HepG2 (cell line): ENCODE data around the gene GNG7. TPM values are rescaled to one million over a fixed set of nuclear protein-coding genes. Genes with fewer than 3 reads are reported as not detected.

Source experiments
- HCFC1 ChIP-seq: fragments of 150-350 bp; IDR thresholded peaks from 2 replicates; pipeline ENCODE4 v1.6.1; 2014; ENCODE audit warnings: low read depth, low read length
- HMGA1 ChIP-seq: sonication (generic); formaldehyde crosslinking; conservative IDR thresholded peaks from 2 replicates; pipeline ENCODE4 v1.4.0; 2020; ENCODE audit warnings: missing genetic modification reagents
- NR1H2 ChIP-seq: sonication (generic); formaldehyde crosslinking; IDR thresholded peaks from 2 replicates; pipeline ENCODE4 v1.8.1; 2022; ENCODE audit warnings: low read depth, missing genetic modification reagents, borderline replicate concordance
- PLRG1 ChIP-seq: fragments of 450-650 bp; conservative IDR thresholded peaks from 2 replicates; pipeline ENCODE4 v1.6.1; 2016
- SIX4 ChIP-seq: sonication (generic); formaldehyde crosslinking; IDR thresholded peaks from 2 replicates; pipeline ENCODE4 v1.4.0; 2020; ENCODE audit warnings: missing genetic modification reagents
- SP4 ChIP-seq: sonication (generic); formaldehyde crosslinking; IDR thresholded peaks from 2 replicates; pipeline ENCODE4 v1.8.1; 2023; ENCODE audit warnings: mild to moderate bottlenecking, missing genetic modification reagents
- ZNF260 ChIP-seq: sonication (generic); formaldehyde crosslinking; IDR thresholded peaks from 2 replicates; pipeline ENCODE4 v1.4.0; 2020; ENCODE audit warnings: missing genetic modification reagents, low read depth, mild to moderate bottlenecking, borderline replicate concordance
- ZNF34 ChIP-seq: sonication (generic); formaldehyde crosslinking; IDR thresholded peaks from 2 replicates; pipeline ENCODE4 v1.4.0; 2020; ENCODE audit warnings: mild to moderate bottlenecking, missing genetic modification reagents, borderline replicate concordance
- ZNF367 ChIP-seq: sonication (generic); formaldehyde crosslinking; IDR thresholded peaks from 2 replicates; pipeline ENCODE4 v1.4.0; 2020; ENCODE audit warnings: missing genetic modification reagents, borderline replicate concordance
- ZNF510 ChIP-seq: sonication (generic); formaldehyde crosslinking; IDR thresholded peaks from 2 replicates; pipeline ENCODE4 v1.4.0; 2020; ENCODE audit warnings: low read depth, mild to moderate bottlenecking, missing genetic modification reagents
- ZNF577 ChIP-seq: sonication (generic); formaldehyde crosslinking; IDR thresholded peaks from 2 replicates; pipeline ENCODE4 v1.4.0; 2020; ENCODE audit warnings: mild to moderate bottlenecking, low read depth, missing genetic modification reagents, borderline replicate concordance
- ZNF607 ChIP-seq: sonication (generic); formaldehyde crosslinking; IDR thresholded peaks from 2 replicates; pipeline ENCODE4 v1.5.1; 2020; ENCODE audit warnings: missing genetic modification reagents, mild to moderate bottlenecking, borderline replicate concordance
- ZNF747 ChIP-seq: sonication (generic); formaldehyde crosslinking; IDR thresholded peaks from 2 replicates; pipeline ENCODE4 v1.8.1; 2023; ENCODE audit warnings: missing genetic modification reagents, mild to moderate bottlenecking, borderline replicate concordance
- polyA plus RNA-seq, 8 experiments: library from polyadenylated mRNA; depleted of rRNA in 3 of 8; stranded (reverse) in 7 of 8; unstranded in 1 of 8; fragments of >200 nt; fragmentation: Illumina TruSeq in 4 of 8; extraction: Trizol in 4 of 8; gene quantifications; 2 replicates each; pipeline versions ENCODE4 v1.2.1 to v1.2.3, GENCODE V29; 2011 to 2016; ENCODE audit warnings: low read depth in 4 of 8, missing spikeins in 1 of 8, mixed read lengths in 1 of 8; ENCODE audit not compliant: insufficient read depth in 1 of 8
- total RNA-seq, 5 experiments: library from RNA; depleted of rRNA; stranded (reverse); fragments of >200 nt; fragmentation: Illumina TruSeq; extraction: Trizol; gene quantifications; 2 replicates each; pipeline ENCODE4 v1.2.3, GENCODE V29; 2016; ENCODE audit warnings: low read depth in 1 of 5
- TF ChIP-seq, protein P1 (sequence below): sonication (generic); formaldehyde crosslinking; IDR thresholded peaks from 2 replicates; pipeline ENCODE4 v1.5.1; 2020; ENCODE audit warnings: mild to moderate bottlenecking, moderate library complexity, missing genetic modification reagents
- TF ChIP-seq, protein P2 (sequence below): sonication (generic); formaldehyde crosslinking; IDR thresholded peaks from 2 replicates; pipeline ENCODE4 v1.5.0; 2020; ENCODE audit warnings: missing genetic modification reagents
- TF ChIP-seq, protein P3 (sequence below): sonication (generic); formaldehyde crosslinking; IDR thresholded peaks from 2 replicates; pipeline ENCODE4 v1.4.0; 2020; ENCODE audit warnings: mild to moderate bottlenecking, missing genetic modification reagents
- TF ChIP-seq, protein P4 (sequence below): IDR thresholded peaks from 2 replicates; pipeline ENCODE4 v1.6.1; 2016; ENCODE audit warnings: mild to moderate bottlenecking
- TF ChIP-seq, protein P5 (sequence below): IDR thresholded peaks from 2 replicates; pipeline ENCODE4 v1.6.1; 2016; ENCODE audit warnings: low read depth, missing genetic modification reagents, missing compliant biosample characterization

GNG7 gene
- total and polyA plus RNA-seq, 2 of the 13 experiments (the other 11 are each of a cell fraction or from before 2014, with no cell fraction given), result 1.4 to 3.3 TPM

DNA sequence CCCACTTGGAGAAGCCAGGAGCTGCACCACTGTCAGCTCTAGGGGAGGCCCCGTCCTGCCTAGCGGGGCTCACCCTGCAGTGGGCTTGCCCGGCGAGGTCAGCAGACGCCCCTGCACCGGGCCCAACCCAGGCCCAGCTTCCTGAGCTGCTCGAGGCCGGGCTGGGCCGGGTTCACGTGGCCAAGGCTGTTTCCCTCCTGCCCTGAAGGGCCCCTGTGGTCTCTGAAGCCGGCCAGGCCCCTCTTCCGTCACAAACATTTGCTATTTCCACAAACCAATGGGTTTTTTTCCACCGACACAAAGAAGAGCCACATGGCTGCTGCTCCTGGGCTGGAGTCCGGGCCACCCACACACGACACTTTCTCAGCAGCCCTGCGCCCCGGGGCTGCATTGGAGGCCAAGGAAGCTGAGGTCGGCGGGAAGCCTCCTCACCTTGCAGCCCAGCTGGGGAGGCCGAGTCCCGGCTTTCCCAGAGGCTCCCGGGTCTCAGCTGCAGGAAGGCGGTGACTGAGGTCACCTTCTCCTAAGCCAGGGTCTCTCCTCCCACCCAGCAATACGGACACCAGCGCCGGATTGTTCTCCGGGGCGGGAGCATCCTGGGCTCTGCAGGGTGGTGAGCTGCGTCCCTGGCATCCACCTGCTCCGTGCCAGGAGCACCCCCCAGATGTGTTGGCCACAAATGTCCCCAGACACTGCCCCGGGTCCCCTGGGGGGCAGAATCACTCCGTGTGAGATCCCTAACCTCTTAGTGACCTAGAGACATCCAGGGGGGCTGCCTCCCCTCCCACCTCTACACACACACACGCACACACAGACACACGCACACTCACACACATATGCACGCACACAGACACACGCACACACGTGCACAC is 146.0 kb downstream of the GNG7 start (continued):
- TF ChIP-seq, protein P1, sequence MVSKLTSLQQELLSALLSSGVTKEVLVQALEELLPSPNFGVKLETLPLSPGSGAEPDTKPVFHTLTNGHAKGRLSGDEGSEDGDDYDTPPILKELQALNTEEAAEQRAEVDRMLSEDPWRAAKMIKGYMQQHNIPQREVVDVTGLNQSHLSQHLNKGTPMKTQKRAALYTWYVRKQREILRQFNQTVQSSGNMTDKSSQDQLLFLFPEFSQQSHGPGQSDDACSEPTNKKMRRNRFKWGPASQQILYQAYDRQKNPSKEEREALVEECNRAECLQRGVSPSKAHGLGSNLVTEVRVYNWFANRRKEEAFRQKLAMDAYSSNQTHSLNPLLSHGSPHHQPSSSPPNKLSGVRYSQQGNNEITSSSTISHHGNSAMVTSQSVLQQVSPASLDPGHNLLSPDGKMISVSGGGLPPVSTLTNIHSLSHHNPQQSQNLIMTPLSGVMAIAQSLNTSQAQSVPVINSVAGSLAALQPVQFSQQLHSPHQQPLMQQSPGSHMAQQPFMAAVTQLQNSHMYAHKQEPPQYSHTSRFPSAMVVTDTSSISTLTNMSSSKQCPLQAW, result peak; percentile 50; the same call in 1 of the 2 replicates
- TF ChIP-seq ZNF607, result peak; percentile 76
- TF ChIP-seq, protein P2, sequence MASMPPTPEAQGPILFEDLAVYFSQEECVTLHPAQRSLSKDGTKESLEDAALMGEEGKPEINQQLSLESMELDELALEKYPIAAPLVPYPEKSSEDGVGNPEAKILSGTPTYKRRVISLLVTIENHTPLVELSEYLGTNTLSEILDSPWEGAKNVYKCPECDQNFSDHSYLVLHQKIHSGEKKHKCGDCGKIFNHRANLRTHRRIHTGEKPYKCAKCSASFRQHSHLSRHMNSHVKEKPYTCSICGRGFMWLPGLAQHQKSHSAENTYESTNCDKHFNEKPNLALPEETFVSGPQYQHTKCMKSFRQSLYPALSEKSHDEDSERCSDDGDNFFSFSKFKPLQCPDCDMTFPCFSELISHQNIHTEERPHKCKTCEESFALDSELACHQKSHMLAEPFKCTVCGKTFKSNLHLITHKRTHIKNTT, result no peak
- no peak for TF ChIP-seq SIX4
- TF ChIP-seq ZNF260 (CRISPR knock-in tag), result no peak
- TF ChIP-seq, protein P3, sequence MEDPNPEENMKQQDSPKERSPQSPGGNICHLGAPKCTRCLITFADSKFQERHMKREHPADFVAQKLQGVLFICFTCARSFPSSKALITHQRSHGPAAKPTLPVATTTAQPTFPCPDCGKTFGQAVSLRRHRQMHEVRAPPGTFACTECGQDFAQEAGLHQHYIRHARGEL (CRISPR knock-in tag), result peak; percentile 44; the same call in 1 of the 2 replicates
- TF ChIP-seq HCFC1, result no peak
- TF ChIP-seq, protein P4, sequence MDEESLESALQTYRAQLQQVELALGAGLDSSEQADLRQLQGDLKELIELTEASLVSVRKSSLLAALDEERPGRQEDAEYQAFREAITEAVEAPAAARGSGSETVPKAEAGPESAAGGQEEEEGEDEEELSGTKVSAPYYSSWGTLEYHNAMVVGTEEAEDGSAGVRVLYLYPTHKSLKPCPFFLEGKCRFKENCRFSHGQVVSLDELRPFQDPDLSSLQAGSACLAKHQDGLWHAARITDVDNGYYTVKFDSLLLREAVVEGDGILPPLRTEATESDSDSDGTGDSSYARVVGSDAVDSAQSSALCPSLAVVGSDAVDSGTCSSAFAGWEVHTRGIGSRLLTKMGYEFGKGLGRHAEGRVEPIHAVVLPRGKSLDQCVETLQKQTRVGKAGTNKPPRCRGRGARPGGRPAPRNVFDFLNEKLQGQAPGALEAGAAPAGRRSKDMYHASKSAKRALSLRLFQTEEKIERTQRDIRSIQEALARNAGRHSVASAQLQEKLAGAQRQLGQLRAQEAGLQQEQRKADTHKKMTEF (CRISPR knock-in tag), result peak; percentile 58; the same call in 1 of the 2 replicates
- TF ChIP-seq SP4 (CRISPR knock-in tag), result 0 out of 2 replicates have a peak, but pooled peaks have one; percentile 31
- TF ChIP-seq HMGA1 (CRISPR knock-in tag), result no peak
- TF ChIP-seq ZNF747 (CRISPR knock-in tag), result 0 out of 2 replicates have a peak, but pooled peaks have one; percentile 32
- TF ChIP-seq ZNF34 (CRISPR knock-in tag), result peak; percentile 64; the same call in 1 of the 2 replicates
- no peak for TF ChIP-seq ZNF510 (CRISPR knock-in tag)
- no peak for TF ChIP-seq NR1H2
- TF ChIP-seq PLRG1, result no peak
- 0 out of 2 replicates have a peak, but pooled peaks have one; percentile 31 for TF ChIP-seq ZNF367 (CRISPR knock-in tag)
- TF ChIP-seq, protein P5, sequence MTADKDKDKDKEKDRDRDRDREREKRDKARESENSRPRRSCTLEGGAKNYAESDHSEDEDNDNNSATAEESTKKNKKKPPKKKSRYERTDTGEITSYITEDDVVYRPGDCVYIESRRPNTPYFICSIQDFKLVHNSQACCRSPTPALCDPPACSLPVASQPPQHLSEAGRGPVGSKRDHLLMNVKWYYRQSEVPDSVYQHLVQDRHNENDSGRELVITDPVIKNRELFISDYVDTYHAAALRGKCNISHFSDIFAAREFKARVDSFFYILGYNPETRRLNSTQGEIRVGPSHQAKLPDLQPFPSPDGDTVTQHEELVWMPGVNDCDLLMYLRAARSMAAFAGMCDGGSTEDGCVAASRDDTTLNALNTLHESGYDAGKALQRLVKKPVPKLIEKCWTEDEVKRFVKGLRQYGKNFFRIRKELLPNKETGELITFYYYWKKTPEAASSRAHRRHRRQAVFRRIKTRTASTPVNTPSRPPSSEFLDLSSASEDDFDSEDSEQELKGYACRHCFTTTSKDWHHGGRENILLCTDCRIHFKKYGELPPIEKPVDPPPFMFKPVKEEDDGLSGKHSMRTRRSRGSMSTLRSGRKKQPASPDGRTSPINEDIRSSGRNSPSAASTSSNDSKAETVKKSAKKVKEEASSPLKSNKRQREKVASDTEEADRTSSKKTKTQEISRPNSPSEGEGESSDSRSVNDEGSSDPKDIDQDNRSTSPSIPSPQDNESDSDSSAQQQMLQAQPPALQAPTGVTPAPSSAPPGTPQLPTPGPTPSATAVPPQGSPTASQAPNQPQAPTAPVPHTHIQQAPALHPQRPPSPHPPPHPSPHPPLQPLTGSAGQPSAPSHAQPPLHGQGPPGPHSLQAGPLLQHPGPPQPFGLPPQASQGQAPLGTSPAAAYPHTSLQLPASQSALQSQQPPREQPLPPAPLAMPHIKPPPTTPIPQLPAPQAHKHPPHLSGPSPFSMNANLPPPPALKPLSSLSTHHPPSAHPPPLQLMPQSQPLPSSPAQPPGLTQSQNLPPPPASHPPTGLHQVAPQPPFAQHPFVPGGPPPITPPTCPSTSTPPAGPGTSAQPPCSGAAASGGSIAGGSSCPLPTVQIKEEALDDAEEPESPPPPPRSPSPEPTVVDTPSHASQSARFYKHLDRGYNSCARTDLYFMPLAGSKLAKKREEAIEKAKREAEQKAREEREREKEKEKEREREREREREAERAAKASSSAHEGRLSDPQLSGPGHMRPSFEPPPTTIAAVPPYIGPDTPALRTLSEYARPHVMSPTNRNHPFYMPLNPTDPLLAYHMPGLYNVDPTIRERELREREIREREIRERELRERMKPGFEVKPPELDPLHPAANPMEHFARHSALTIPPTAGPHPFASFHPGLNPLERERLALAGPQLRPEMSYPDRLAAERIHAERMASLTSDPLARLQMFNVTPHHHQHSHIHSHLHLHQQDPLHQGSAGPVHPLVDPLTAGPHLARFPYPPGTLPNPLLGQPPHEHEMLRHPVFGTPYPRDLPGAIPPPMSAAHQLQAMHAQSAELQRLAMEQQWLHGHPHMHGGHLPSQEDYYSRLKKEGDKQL (CRISPR knock-in tag), result no peak
- TF ChIP-seq ZNF577 (CRISPR knock-in tag), result no peak
